Calu3 (cell line): ENCODE data around the gene PPFIA2. TPM values are rescaled to one million over a fixed set of nuclear protein-coding genes. Genes with fewer than 3 reads are reported as not detected.
A peak's percentile ranks its signal among the peaks of the same experiment; 100 is the strongest.

Source experiments
- BruUV-seq: library from RNA; stranded (reverse); fragments of 400-500 nt; replicated peaks from 2 replicates; lab custom pipeline; 2021; lab: Mats Ljungman, UMichigan
- CTCF ChIA-PET: fragments of 300-600 bp; sonication (Branson Sonifier 250); formaldehyde crosslinking; loops from one replicate; lab custom pipeline; 2022; ENCODE audit warnings: antibody characterized with exemption; lab: Charles Lee
- DNase-seq: peaks from one replicate; pipeline ENCODE4 v3.0.0; 2022
- H3K27ac Mint-ChIP-seq: one replicate; pipeline ENCODE4 v1.8.0; 2022; ENCODE audit warnings: mixed read lengths; ENCODE audit not compliant: unreplicated experiment
- H3K27me3 Mint-ChIP-seq: one replicate; pipeline ENCODE4 v1.8.0; 2022; ENCODE audit warnings: mixed read lengths; ENCODE audit not compliant: unreplicated experiment
- H3K36me3 Mint-ChIP-seq: one replicate; pipeline ENCODE4 v1.8.0; 2022; ENCODE audit warnings: mild to moderate bottlenecking, moderate library complexity, mixed read lengths; ENCODE audit not compliant: insufficient read depth, unreplicated experiment
- H3K4me1 Mint-ChIP-seq: one replicate; pipeline ENCODE4 v1.8.0; 2022; ENCODE audit warnings: mild to moderate bottlenecking, low read depth, mixed read lengths; ENCODE audit not compliant: unreplicated experiment
- H3K4me3 Mint-ChIP-seq: one replicate; pipeline ENCODE4 v1.8.0; 2022; ENCODE audit warnings: mild to moderate bottlenecking, low read depth, moderate library complexity, mixed read lengths; ENCODE audit not compliant: unreplicated experiment
- H3K9me3 Mint-ChIP-seq: one replicate; pipeline ENCODE4 v1.8.0; 2022; ENCODE audit warnings: low read depth, mixed read lengths; ENCODE audit not compliant: unreplicated experiment
- CTCF ChIP-seq: fragments of 200-600 bp; IDR thresholded peaks from one replicate; pipeline ENCODE4 v1.8.0; 2022; ENCODE audit warnings: antibody characterized with exemption; ENCODE audit not compliant: unreplicated experiment
- intact Hi-C: fragments of 100-400 bp; cut with micrococcal nuclease; formaldehyde crosslinking; loops from one replicate; pipeline ENCODE4 v1.10.0; 2022; ENCODE audit not compliant: unreplicated experiment
- total RNA-seq: library from RNA; stranded (reverse); gene quantifications from 2 replicates; pipeline ENCODE4 v1.2.3, GENCODE V29; 2022

The PPFIA2 gene
- total RNA-seq, 1 experiment from 2014 or later: 0.07 TPM

DNA sequence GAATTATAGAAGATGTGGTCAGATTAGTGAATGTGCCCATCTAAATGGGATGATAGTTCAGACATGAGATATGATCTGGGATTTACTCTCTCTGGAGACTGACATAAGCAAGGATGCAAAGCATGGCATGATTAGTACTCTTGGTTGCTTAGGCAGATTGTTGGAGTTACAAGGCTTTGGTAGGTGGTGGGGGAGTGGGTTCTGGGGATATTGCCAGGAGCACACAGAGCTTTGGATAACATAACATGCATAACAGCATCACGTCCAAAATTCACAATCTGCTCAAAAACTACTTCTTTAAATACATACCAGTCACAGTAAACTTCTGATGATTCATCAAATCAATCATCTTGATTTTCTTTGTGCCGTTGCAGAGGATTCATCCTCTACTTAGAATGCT, 393.9 kb downstream of the PPFIA2 start:
- TF ChIP-seq CTCF: no peak
- no peaks in the 10 kb centered on the region for H3K4me1 Mint-ChIP-seq

GRCh38 chr12:81360916-81361315, 398.2 kb downstream of the PPFIA2 start:
- intact Hi-C loops: no loop called here
- TF ChIP-seq CTCF: no peak
- Mint-ChIP-seq H3K4me1 (no peaks in the 10 kb centered on the region), H3K36me3 (no peaks in the 10 kb centered on the region), H3K4me3 (no peak overlapping the region), H3K9me3 (no peaks in the 10 kb centered on the region), H3K27me3 (no peaks in the 10 kb centered on the region), H3K27ac (no peak overlapping the region)
- DNase-seq: no peak
- CTCF ChIA-PET: no interaction called here
- no TSS peak for BruUV-seq

More for the DNA sequence above, 393.9 kb downstream of the PPFIA2 start:
- no peak overlapping the region for H3K27ac Mint-ChIP-seq
- H3K4me3 Mint-ChIP-seq: no peak overlapping the region
- BruUV-seq: no TSS peak
- CTCF ChIA-PET: no interaction called here
- no peaks in the 10 kb centered on the region for H3K36me3 Mint-ChIP-seq
- no peaks in the 10 kb centered on the region for H3K9me3 Mint-ChIP-seq
- intact Hi-C loops: no loop called here
- DNase-seq: no peak
- H3K27me3 Mint-ChIP-seq: no peaks in the 10 kb centered on the region

DNA sequence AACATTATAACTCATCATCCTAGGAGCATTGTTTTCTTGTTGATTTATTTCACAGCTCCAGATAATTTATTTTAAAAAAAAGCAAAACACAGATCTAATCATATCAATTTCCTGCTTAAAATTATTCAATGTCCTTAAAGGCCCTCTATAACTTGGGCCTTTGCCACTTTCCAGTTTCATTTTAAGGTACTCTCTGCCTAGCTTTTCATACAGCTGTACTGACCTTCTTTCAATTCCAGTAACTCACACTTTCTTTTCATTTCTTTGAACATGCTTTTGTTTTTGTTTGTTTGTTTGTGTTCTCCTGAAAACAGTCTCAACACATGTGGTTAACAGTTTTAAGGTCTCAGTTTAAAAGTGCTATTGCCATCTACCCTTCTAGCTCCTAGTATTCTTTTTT, 399.4 kb downstream of the PPFIA2 start:
- no peak for TF ChIP-seq CTCF
- BruUV-seq: no TSS peak
- H3K27ac Mint-ChIP-seq: no peak overlapping the region
- CTCF ChIA-PET: no interaction called here
- H3K4me1 Mint-ChIP-seq: no peaks in the 10 kb centered on the region
- no peaks in the 10 kb centered on the region for H3K9me3 Mint-ChIP-seq
- H3K27me3 Mint-ChIP-seq: no peaks in the 10 kb centered on the region
- H3K4me3 Mint-ChIP-seq: no peak overlapping the region
- intact Hi-C loops: no loop called here
- no peaks in the 10 kb centered on the region for H3K36me3 Mint-ChIP-seq
- DNase-seq: no peak

- intact Hi-C loops: no loop called here
- peaks cover 3% of the 10 kb centered on the region for H3K9me3 Mint-ChIP-seq
- H3K4me3 Mint-ChIP-seq: peak overlapping the region; percentile 44
- H3K27me3 Mint-ChIP-seq: no peaks in the 10 kb centered on the region
- no peaks in the 10 kb centered on the region for H3K36me3 Mint-ChIP-seq
- TF ChIP-seq CTCF: no peak
- CTCF ChIA-PET: no interaction called here
- no peaks in the 10 kb centered on the region for H3K4me1 Mint-ChIP-seq
- no peak overlapping the region for H3K27ac Mint-ChIP-seq
- BruUV-seq: no TSS peak
- no peak for DNase-seq
These were observed 404.7 kb downstream of the PPFIA2 start for GRCh38 chr12:81354327-81354932.
